PC-3 (cell line): ENCODE results near the gene KCTD8. TPM values are rescaled to one million over a fixed set of nuclear protein-coding genes. Genes with fewer than 3 reads are reported as not detected.
A peak's percentile ranks its signal among the peaks of the same experiment; 100 is the strongest.

Experiments used
- ATAC-seq: fragments of 200-7000 bp; cut with Tn5 transposase; 2 replicates; pipeline ENCODE4 v1.9.1; 2020; ENCODE audit warnings: mild to moderate bottlenecking, moderate library complexity
- BruUV-seq: library from RNA; stranded (reverse); fragments of 400-500 nt; replicated peaks from 2 replicates; lab custom pipeline; 2021; lab: Mats Ljungman, UMichigan
- CTCF ChIA-PET: fragments of 300-600 bp; sonication (Branson Sonifier 250); formaldehyde crosslinking; loops from one replicate; lab custom pipeline; 2022; ENCODE audit warnings: antibody characterized with exemption; lab: Charles Lee
- POLR2A ChIA-PET: fragments of 300-600 bp; sonication (Branson Sonifier 250); formaldehyde crosslinking; loops from one replicate; lab custom pipeline; 2022; ENCODE audit warnings: antibody characterized with exemption; ENCODE audit not compliant: unreplicated experiment; lab: Charles Lee
- DNase-seq: peaks from one replicate; pipeline ENCODE4 v3.0.0-alpha.2; 2015
- H2AFZ ChIP-seq: fragments of 300-600 bp; sonication (generic); 2 replicates; pipeline ENCODE4 v1.6.0; 2016; ENCODE audit warnings: antibody characterized with exemption, low read length
- H3F3A ChIP-seq: fragments of 300-600 bp; sonication (generic); one replicate; pipeline ENCODE4 v1.6.0; 2017; ENCODE audit warnings: antibody characterized with exemption, low read length, control low read depth, mild to moderate bottlenecking; ENCODE audit not compliant: unreplicated experiment
- H3K27ac ChIP-seq: fragments of 300-600 bp; sonication (generic); 2 replicates; pipeline ENCODE4 v1.5.1; 2016; ENCODE audit warnings: mild to moderate bottlenecking, low read length
- H3K27me3 ChIP-seq: fragments of 300-600 bp; sonication (generic); 2 replicates; pipeline ENCODE4 v1.6.1; 2016; ENCODE audit warnings: low read length, mixed read lengths
- H3K36me3 ChIP-seq: fragments of 300-600 bp; sonication (generic); 2 replicates; pipeline ENCODE4 v1.6.1; 2016; ENCODE audit warnings: low read depth, mixed run types, low read length, mixed read lengths
- H3K4me1 ChIP-seq: fragments of 300-600 bp; sonication (generic); 2 replicates; pipeline ENCODE4 v1.5.1; 2016; ENCODE audit warnings: low read length; ENCODE audit not compliant: insufficient read depth
- H3K4me2 ChIP-seq: fragments of 300-600 bp; sonication (generic); 2 replicates; pipeline ENCODE4 v1.6.0; 2016; ENCODE audit warnings: low read length
- H3K4me3 ChIP-seq: fragments of 300-600 bp; sonication (generic); 2 replicates; pipeline ENCODE4 v1.5.1; 2016; ENCODE audit warnings: mild to moderate bottlenecking, low read length, mixed read lengths
- H3K79me2 ChIP-seq: fragments of 300-600 bp; sonication (generic); 2 replicates; pipeline ENCODE4 v1.6.1; 2017; ENCODE audit warnings: low read length, mixed read lengths
- H3K9ac ChIP-seq: fragments of 300-600 bp; sonication (generic); 2 replicates; pipeline ENCODE4 v1.6.0; 2016; ENCODE audit warnings: mild to moderate bottlenecking, low read length
- H3K9me2 ChIP-seq: fragments of 300-600 bp; sonication (generic); replicated peaks from 2 replicates; pipeline ENCODE4 v1.6.1; 2016; ENCODE audit warnings: mixed run types, low read length, mixed read lengths
- H3K9me3 ChIP-seq: fragments of 300-600 bp; sonication (generic); 2 replicates; pipeline ENCODE4 v1.6.1; 2016; ENCODE audit warnings: low read length, mixed read lengths
- H4K20me1 ChIP-seq: fragments of 300-600 bp; sonication (generic); 2 replicates; pipeline ENCODE4 v1.6.1; 2016; ENCODE audit warnings: low read length, mixed read lengths
- CTCF ChIP-seq: fragments of 300-600 bp; sonication (generic); conservative IDR thresholded peaks from 2 replicates; pipeline ENCODE4 v1.5.1; 2017; ENCODE audit warnings: antibody characterized with exemption, low read depth, mild to moderate bottlenecking, low read length
- EZH2 ChIP-seq: fragments of 300-600 bp; sonication (generic); IDR thresholded peaks from one replicate; pipeline ENCODE4 v1.6.1; 2017; ENCODE audit warnings: antibody characterized with exemption, mild to moderate bottlenecking, low read length; ENCODE audit not compliant: unreplicated experiment
- EZH2phosphoT487 ChIP-seq: fragments of 300-600 bp; sonication (generic); IDR thresholded peaks from 2 replicates; pipeline ENCODE4 v1.6.1; 2018; ENCODE audit warnings: mild to moderate bottlenecking, antibody characterized with exemption, low read length, borderline replicate concordance
- intact Hi-C: fragments of 100-400 bp; cut with micrococcal nuclease; formaldehyde crosslinking; loops from 2 replicates; pipeline ENCODE4 v1.9.0; 2023
- total RNA-seq: library from RNA; depleted of rRNA; stranded (reverse); fragments of >200 nt; gene quantifications from 2 replicates; pipeline ENCODE4 v1.2.3, GENCODE V29; 2014

KCTD8 gene
- total RNA-seq, 1 experiment from 2014 or later = not detected

- Histone ChIP-seq H3K27ac (peak overlapping the region; percentile 60), H3K27me3 (no peaks in the 10 kb centered on the region), H3K9ac (no peak overlapping the region), H3F3A (no peaks in the 10 kb centered on the region), H3K4me2 (peak overlapping the region; percentile 66), H3K79me2 (no peaks in the 10 kb centered on the region), H3K9me2 (no peaks in the 10 kb centered on the region), H3K4me3 (no peak overlapping the region), H3K36me3 (no peaks in the 10 kb centered on the region), H3K4me1 (peaks cover 14% of the 10 kb centered on the region; the same call in 1 of the 2 replicates), H2AFZ (no peak overlapping the region), H4K20me1 (no peaks in the 10 kb centered on the region), H3K9me3 (no peaks in the 10 kb centered on the region)
- CTCF ChIA-PET = no interaction called here
- intact Hi-C loops = loop anchor here (1.0 kb wide), 1 partner anchor 15 kb away; no protein-coding TSS in a partner anchor
- POLR2A ChIA-PET = interaction anchor here (1.1 kb wide), 1 partner anchor 14 kb away, joined by 5 read pairs; the partner anchor contains the start of gene KCTD8
- TF ChIP-seq CTCF (no peak), EZH2 (no peak), EZH2phosphoT487 (no peak)
- DNase-seq (peak; percentile 62), ATAC-seq (peak; percentile 97)
- no TSS peak for BruUV-seq
These were observed 14.4 kb downstream of the KCTD8 start for GRCh38 chr4:44434247-44434646.

DNA sequence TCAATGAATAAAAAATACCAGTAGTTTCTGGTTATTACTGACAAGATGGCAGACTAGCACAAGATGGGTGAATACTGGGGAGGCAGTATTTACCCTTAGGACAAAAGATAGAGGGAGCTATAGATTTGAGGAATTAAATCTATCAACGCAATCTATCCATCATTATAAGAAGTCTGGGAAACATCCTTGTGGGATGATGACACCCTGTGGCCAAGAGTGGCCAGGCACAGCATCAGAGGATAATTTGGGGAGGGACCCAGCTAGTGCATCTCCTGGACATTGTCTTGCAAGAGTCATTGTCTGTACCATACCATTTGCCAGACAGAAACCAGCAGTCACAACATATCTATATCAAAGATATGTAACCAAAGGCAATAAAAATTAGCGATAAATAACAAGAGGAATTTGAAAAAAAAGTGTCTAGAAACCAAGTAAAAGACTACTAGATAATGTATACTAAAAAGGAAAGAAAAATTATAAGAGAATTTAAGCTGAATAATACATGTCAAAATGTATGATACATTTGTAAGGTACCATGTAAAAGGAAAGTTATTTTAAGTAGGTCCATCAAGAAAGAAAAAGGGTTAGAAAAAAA, 22.9 kb downstream of the KCTD8 start:
- POLR2A ChIA-PET = no interaction called here
- Histone ChIP-seq H3F3A (no peaks in the 10 kb centered on the region), H3K27me3 (no peaks in the 10 kb centered on the region), H3K36me3 (no peaks in the 10 kb centered on the region), H3K4me2 (no peak overlapping the region), H3K9me3 (no peaks in the 10 kb centered on the region), H3K9me2 (no peaks in the 10 kb centered on the region), H2AFZ (no peak overlapping the region), H3K4me1 (no peaks in the 10 kb centered on the region), H3K4me3 (no peak overlapping the region), H3K9ac (no peak overlapping the region), H3K27ac (no peak overlapping the region), H4K20me1 (no peaks in the 10 kb centered on the region), H3K79me2 (no peaks in the 10 kb centered on the region)
- no TSS peak for BruUV-seq
- ATAC-seq = peak; percentile 71
- CTCF ChIA-PET = interaction anchor here (0.5 to 1.4 kb wide), 6 partner anchors 57 to 649 kb away, joined by 3 to 13 read pairs (median 4); no protein-coding TSS in a partner anchor
- TF ChIP-seq EZH2 (no peak), EZH2phosphoT487 (no peak), CTCF (peak; percentile 82)
- intact Hi-C loops = loop anchor here (1.0 to 10.0 kb wide), 6 partner anchors 169 to 1293 kb away; no protein-coding TSS in a partner anchor
- DNase-seq = peak; percentile 66

- Histone ChIP-seq H3K36me3 (no peaks in the 10 kb centered on the region), H3K27me3 (no peaks in the 10 kb centered on the region), H3F3A (no peaks in the 10 kb centered on the region), H3K27ac (no peak overlapping the region), H2AFZ (no peak overlapping the region), H3K4me1 (no peaks in the 10 kb centered on the region), H3K4me3 (no peak overlapping the region), H4K20me1 (no peaks in the 10 kb centered on the region), H3K79me2 (no peaks in the 10 kb centered on the region), H3K4me2 (no peak overlapping the region), H3K9ac (no peak overlapping the region), H3K9me3 (no peaks in the 10 kb centered on the region), H3K9me2 (no peaks in the 10 kb centered on the region)
- CTCF ChIA-PET = interaction anchor here (0.6 kb wide), 1 partner anchor 1412 kb away, joined by 3 read pairs; no protein-coding TSS in a partner anchor
- intact Hi-C loops = loop anchor here (5.0 to 10.0 kb wide), 3 partner anchors 56 to 468 kb away; no protein-coding TSS in a partner anchor
- no TSS peak for BruUV-seq
- TF ChIP-seq CTCF (no peak), EZH2 (no peak), EZH2phosphoT487 (no peak)
- POLR2A ChIA-PET = no interaction called here
- DNase-seq = no peak
- no peak for ATAC-seq
These were observed 25.7 kb downstream of the KCTD8 start for GRCh38 chr4:44422912-44423311.
